ENCODE measurements around the gene ENGASE. TPM values are rescaled to one million over a fixed set of nuclear protein-coding genes. Genes with fewer than 3 reads are reported as not detected.

Gene ENGASE
- total RNA-seq, 1 experiment from 2014 or later: 34.5 TPM

DNA sequence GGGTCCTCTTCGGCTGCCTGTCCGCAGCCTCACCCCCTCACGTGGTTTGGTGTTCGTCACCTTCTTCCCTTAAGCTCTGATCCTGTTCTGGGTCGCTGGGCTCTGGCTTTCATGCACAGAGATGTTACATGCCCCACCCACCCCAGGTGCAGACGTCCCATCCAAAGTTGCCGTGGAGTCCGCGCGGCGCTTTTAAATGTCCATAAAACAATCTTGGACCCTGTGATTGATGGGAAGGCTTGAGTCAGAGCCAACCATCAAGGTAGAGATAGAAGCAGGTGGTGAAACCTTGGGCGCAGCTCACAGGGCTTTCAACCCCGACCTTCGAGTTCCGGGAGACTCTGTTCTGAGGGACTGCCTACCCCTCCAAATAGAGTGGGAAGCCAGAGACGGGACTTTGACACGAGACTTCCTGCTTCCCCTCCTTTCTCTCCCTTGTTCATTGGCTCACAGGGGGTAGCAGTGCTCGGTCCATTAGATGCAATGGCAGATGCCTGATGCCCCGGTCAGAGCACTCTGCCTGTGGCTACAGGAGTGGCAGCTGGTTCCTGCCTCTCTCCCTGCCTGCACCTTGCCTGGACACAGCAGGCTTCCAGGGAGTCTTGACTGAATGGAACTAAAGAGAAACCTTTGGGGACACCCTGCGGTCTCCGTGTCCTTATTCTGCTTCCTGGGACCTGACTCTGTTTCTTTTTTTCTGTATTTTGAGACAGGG, 4.0 kb downstream of the ENGASE start:
- intact Hi-C loops (cut with micrococcal nuclease): no loop called here
- ChIA-PET CTCF (no interaction called here), POLR2A (ENCODE audit: unreplicated experiment) (no interaction called here)
- Histone ChIP-seq H3K9ac (ENCODE audit: low read length) (no peak overlapping the region), H3K79me2 (ENCODE audit: low read length) (peaks cover 24% of the 10 kb centered on the region), H3K27me3 (ENCODE audit: low read length) (no peaks in the 10 kb centered on the region), H3K36me3 (ENCODE audit: low read depth, low read length) (peaks cover 28% of the 10 kb centered on the region; the same call in 1 of the 2 replicates), H3K4me3 (ENCODE audit: low read length) (no peak overlapping the region), H3K27ac (ENCODE audit: low read length) (no peak overlapping the region), H3K9me3 (ENCODE audit: low read length) (no peaks in the 10 kb centered on the region), H2AFZ (ENCODE audit: low read length) (no peak overlapping the region), H3K4me1 (ENCODE audit: insufficient read depth, low read length) (peaks cover 22% of the 10 kb centered on the region), H4K20me1 (ENCODE audit: low read length) (0 out of 2 replicates have a peak, but pooled peaks cover 9% of the 10 kb centered on the region), H3K9me2 (replicated peaks; ENCODE audit: low read length) (no peaks in the 10 kb centered on the region), H3F3A (ENCODE audit: low read length, unreplicated experiment) (no peaks in the 10 kb centered on the region), H3K4me2 (ENCODE audit: low read length) (no peak overlapping the region)
- no peak for ATAC-seq
- no TSS peak for BruUV-seq (replicated peaks)
- TF ChIP-seq, protein P1, sequence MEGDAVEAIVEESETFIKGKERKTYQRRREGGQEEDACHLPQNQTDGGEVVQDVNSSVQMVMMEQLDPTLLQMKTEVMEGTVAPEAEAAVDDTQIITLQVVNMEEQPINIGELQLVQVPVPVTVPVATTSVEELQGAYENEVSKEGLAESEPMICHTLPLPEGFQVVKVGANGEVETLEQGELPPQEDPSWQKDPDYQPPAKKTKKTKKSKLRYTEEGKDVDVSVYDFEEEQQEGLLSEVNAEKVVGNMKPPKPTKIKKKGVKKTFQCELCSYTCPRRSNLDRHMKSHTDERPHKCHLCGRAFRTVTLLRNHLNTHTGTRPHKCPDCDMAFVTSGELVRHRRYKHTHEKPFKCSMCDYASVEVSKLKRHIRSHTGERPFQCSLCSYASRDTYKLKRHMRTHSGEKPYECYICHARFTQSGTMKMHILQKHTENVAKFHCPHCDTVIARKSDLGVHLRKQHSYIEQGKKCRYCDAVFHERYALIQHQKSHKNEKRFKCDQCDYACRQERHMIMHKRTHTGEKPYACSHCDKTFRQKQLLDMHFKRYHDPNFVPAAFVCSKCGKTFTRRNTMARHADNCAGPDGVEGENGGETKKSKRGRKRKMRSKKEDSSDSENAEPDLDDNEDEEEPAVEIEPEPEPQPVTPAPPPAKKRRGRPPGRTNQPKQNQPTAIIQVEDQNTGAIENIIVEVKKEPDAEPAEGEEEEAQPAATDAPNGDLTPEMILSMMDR (conservative IDR thresholded peaks at IDR 0.05; ENCODE audit: low read depth, low read length): no peak
- DNase-seq: no peak

DNA sequence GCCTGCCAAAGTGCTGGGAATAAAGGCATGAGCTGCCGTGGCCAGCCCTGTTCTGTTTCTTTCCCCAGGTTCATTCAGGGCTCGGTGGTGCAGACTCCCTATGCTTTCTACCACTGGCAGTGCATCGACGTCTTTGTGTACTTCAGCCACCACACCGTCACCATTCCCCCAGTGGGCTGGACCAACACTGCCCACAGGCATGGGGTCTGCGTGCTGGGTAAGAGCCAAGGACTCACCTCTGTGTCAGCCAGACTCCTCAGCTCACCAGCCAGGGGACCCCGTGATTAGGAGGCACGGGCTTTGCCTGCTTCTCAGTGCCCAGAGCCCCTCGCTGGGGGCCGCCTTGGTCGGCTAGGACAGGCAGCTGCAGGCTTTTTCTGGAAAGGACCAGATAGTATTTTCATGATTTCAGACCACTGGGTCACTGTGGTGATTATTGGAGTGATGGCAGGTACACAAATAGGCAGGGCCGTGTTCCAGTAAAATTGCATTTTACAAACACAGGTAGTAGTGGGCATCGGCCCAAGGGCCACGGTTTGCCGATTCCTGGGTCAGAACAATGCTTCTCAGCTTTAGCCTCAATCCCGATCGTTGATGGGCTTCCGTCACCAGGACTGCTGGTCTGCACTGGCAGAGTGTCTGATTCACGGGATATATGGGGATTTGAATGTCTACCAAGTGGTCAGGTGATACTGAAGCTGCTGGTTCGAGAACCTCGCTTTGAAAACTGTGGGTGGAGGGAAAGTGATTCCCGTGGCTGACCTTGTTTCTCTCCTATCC, 5.0 kb downstream of the ENGASE start:
- Histone ChIP-seq H3K79me2 (ENCODE audit: low read length) (peaks cover 24% of the 10 kb centered on the region), H3K9me2 (replicated peaks; ENCODE audit: low read length) (no peaks in the 10 kb centered on the region), H2AFZ (ENCODE audit: low read length) (no peak overlapping the region), H3K9ac (ENCODE audit: low read length) (no peak overlapping the region), H3K36me3 (ENCODE audit: low read depth, low read length) (peaks cover 32% of the 10 kb centered on the region; the same call in 1 of the 2 replicates), H3K4me2 (ENCODE audit: low read length) (no peak overlapping the region), H3F3A (ENCODE audit: low read length, unreplicated experiment) (no peaks in the 10 kb centered on the region), H3K27ac (ENCODE audit: low read length) (no peak overlapping the region), H3K4me1 (ENCODE audit: insufficient read depth, low read length) (peaks cover 14% of the 10 kb centered on the region), H4K20me1 (ENCODE audit: low read length) (0 out of 2 replicates have a peak, but pooled peaks cover 9% of the 10 kb centered on the region), H3K4me3 (ENCODE audit: low read length) (no peak overlapping the region), H3K9me3 (ENCODE audit: low read length) (no peaks in the 10 kb centered on the region), H3K27me3 (ENCODE audit: low read length) (no peaks in the 10 kb centered on the region)
- intact Hi-C loops (cut with micrococcal nuclease): no loop called here
- ChIA-PET POLR2A (ENCODE audit: unreplicated experiment) (no interaction called here), CTCF (no interaction called here)
- DNase-seq (no peak), ATAC-seq (no peak)
- TF ChIP-seq, protein P1 (conservative IDR thresholded peaks at IDR 0.05; ENCODE audit: low read depth, low read length): no peak
- no peak for TF ChIP-seq EZH2 (IDR thresholded peaks at IDR 0.05; ENCODE audit: low read length, unreplicated experiment)
- no peak for TF ChIP-seq EZH2phosphoT487 (IDR thresholded peaks at IDR 0.05; ENCODE audit: borderline replicate concordance, low read length)
- BruUV-seq (replicated peaks): no TSS peak

DNA sequence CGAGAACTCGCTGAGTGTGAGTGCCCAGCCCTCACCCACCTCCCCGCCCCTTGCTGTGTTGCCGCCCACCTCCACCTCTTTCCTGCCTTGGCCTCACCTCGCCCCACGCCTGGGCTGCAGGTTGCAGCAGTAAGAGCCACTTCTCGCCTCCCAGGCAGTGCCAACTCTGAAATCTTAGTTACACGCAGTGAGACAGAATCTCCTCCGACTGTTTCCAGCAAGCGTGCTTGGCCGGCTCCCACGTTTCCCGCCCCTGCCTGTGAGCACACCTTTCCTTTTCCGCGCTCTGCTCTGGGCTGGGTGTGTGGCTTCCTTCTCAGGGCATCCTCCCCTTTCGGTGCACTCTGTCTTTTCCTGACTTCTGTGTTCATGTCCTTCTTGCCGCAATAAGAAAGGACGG, 5.7 kb downstream of the ENGASE start:
- intact Hi-C loops (cut with micrococcal nuclease): no loop called here
- no TSS peak for BruUV-seq (replicated peaks)
- TF ChIP-seq EZH2phosphoT487 (IDR thresholded peaks at IDR 0.05; ENCODE audit: borderline replicate concordance, low read length) (no peak), EZH2 (IDR thresholded peaks at IDR 0.05; ENCODE audit: low read length, unreplicated experiment) (no peak)
- TF ChIP-seq, protein P1 (conservative IDR thresholded peaks at IDR 0.05; ENCODE audit: low read depth, low read length): no peak

More for the DNA sequence above, 5.7 kb downstream of the ENGASE start:
- Histone ChIP-seq H3K79me2 (ENCODE audit: low read length) (peaks cover 19% of the 10 kb centered on the region), H3K9me2 (replicated peaks; ENCODE audit: low read length) (no peaks in the 10 kb centered on the region), H3K36me3 (ENCODE audit: low read depth, low read length) (peaks cover 32% of the 10 kb centered on the region; the same call in 1 of the 2 replicates), H3K4me1 (ENCODE audit: insufficient read depth, low read length) (peaks cover 13% of the 10 kb centered on the region), H3K27ac (ENCODE audit: low read length) (no peak overlapping the region), H2AFZ (ENCODE audit: low read length) (no peak overlapping the region), H4K20me1 (ENCODE audit: low read length) (0 out of 2 replicates have a peak, but pooled peaks cover 9% of the 10 kb centered on the region), H3K4me3 (ENCODE audit: low read length) (no peak overlapping the region), H3K27me3 (ENCODE audit: low read length) (no peaks in the 10 kb centered on the region), H3F3A (ENCODE audit: low read length, unreplicated experiment) (no peaks in the 10 kb centered on the region), H3K9ac (ENCODE audit: low read length) (no peak overlapping the region), H3K9me3 (ENCODE audit: low read length) (no peaks in the 10 kb centered on the region), H3K4me2 (ENCODE audit: low read length) (no peak overlapping the region)
- ChIA-PET POLR2A (ENCODE audit: unreplicated experiment) (no interaction called here), CTCF (no interaction called here)
- ATAC-seq: no peak
- no peak for DNase-seq

Measured in PC-3 (cell line).